NB4 (cell line): ENCODE measurements around the gene FOXP1.

Experiments
- DNase-seq: peaks from one replicate; pipeline ENCODE4 v3.0.0; 2010; ENCODE audit warnings: low read depth
- H3K4me3 ChIP-seq: one replicate; pipeline ENCODE4 v1.5.1; 2011; ENCODE audit warnings: mild to moderate bottlenecking, low read depth, low read length, moderate library complexity
- MAX ChIP-seq: IDR thresholded peaks from 2 replicates; pipeline ENCODE4 v1.6.1; 2011; ENCODE audit warnings: low read depth, low read length
- MYC ChIP-seq: IDR thresholded peaks from 2 replicates; pipeline ENCODE4 v1.6.1; 2011; ENCODE audit warnings: low read depth, low read length
- POLR2A ChIP-seq: IDR thresholded peaks from 2 replicates; pipeline ENCODE4 v1.6.1; 2011; ENCODE audit warnings: mild to moderate bottlenecking; ENCODE audit not compliant: insufficient read length; ENCODE audit errors: extremely low read depth
- TF ChIP-seq, protein P1 (sequence below): IDR thresholded peaks from one replicate; pipeline ENCODE4 v1.5.1; 2012; ENCODE audit warnings: low read depth, low read length

The FOXP1 gene

DNA sequence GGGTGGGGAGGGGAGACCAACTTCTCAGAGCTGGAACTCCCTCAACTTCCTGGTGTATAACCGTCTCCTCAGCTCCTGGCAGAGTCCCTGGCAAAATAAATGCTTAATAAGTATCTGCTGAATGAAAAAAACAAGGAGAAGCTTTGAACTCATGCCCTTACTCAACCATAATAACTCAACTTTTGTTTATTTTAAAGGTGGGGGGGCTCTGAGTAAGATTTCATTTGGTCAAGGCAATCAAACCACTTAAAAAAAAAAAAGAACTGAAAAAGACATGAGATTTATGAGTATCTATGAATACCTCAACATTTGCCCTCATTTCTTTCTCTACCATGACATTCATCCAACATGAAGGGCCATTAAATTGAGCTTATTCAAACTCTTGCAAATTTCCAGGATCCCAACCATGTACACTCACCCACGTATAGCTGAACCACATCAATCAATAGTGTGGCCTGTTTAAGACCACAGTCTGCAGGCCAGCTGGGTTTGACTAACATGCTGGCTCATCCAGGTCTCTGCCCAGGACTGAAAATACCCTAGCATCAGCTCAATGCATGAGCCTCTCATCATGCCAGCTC is 157.9 kb downstream of the FOXP1 start:
- no peak overlapping the region for H3K4me3 ChIP-seq
- TF ChIP-seq POLR2A (no peak), MAX (no peak), MYC (no peak)
- TF ChIP-seq, protein P1, sequence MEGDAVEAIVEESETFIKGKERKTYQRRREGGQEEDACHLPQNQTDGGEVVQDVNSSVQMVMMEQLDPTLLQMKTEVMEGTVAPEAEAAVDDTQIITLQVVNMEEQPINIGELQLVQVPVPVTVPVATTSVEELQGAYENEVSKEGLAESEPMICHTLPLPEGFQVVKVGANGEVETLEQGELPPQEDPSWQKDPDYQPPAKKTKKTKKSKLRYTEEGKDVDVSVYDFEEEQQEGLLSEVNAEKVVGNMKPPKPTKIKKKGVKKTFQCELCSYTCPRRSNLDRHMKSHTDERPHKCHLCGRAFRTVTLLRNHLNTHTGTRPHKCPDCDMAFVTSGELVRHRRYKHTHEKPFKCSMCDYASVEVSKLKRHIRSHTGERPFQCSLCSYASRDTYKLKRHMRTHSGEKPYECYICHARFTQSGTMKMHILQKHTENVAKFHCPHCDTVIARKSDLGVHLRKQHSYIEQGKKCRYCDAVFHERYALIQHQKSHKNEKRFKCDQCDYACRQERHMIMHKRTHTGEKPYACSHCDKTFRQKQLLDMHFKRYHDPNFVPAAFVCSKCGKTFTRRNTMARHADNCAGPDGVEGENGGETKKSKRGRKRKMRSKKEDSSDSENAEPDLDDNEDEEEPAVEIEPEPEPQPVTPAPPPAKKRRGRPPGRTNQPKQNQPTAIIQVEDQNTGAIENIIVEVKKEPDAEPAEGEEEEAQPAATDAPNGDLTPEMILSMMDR, result no peak

DNA sequence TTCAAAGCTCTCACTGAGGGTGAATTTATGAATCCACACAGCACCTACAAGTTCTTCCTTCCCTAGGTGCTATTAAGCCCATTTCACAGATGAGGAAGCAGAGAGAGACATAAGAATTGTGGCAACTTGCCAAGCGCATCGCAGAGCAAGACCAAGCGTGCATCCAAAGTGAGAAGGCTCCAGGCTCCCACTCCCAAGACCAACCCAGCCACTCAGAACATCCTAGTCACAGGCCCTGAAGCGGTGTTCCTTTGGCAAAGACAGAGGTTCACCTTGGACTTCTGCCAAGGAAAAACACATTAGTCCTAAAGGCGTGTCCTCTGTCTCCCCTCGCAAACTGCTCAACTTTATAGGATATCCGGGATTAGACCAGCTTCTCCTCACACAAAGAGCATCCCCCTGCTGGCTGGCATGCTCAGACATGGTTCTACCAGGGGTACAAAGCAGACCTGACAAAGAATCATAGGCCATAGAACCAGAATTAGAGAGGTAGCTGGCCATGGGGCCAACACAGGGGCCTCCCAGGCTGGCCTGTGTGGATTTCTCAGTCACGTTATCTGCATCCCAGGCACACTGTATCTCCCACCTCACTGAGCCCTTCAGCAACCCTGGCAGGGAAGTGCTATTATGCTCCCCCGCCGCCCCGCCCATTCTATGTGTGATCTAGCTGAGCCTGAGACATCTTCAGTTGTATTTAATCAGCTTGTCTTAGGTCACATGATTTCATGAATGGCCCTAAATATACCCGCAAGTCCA is 160.2 kb downstream of the FOXP1 start:
- no peak for DNase-seq
- TF ChIP-seq, protein P1, result no peak
- H3K4me3 ChIP-seq, result no peak overlapping the region

More for the DNA sequence above, 157.9 kb downstream of the FOXP1 start:
- DNase-seq, result no peak

DNA sequence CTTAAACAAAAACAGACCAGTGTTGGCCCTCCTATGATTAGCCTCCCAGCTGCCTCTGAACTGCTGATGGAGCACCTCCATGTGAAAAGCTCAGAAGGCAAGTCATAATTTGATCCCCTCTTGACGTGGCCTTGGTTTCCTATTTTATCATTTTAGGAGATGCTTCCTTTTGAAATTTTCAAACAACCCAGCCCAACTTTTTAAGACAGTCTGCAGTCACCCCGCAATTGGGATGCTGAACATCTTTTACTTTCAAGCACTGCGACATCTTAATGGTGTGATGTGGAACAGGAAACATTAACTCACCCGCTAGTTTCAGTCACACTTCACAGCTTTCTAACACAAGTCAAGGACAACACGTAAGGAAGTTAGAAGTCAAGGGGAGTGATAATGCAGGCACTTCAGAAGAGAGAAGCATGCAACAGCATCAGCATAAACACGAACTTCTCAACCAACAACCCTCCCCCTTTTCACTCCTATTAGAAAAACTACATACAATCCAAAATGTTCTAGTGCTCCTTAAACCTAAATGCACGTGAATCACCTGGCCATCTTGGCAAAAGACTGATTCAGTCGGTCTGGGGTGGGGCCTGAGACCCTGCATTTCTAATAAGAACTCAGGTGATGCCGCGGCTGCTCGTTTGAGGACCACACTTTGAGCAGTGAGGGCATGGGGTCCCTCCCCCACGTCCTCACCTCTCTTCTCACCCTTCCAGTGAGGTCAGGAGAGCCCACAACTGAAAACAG is 161.5 kb downstream of the FOXP1 start:
- DNase-seq, result no peak
- TF ChIP-seq MYC (no peak), MAX (no peak), POLR2A (no peak)
- TF ChIP-seq, protein P1, result no peak
- H3K4me3 ChIP-seq, result no peak overlapping the region

GRCh38 chr3:71421475-71421819 is 162.1 kb downstream of the FOXP1 start:
- DNase-seq, result no peak
- TF ChIP-seq MYC, result no peak
- no peak for TF ChIP-seq MAX
- no peak for TF ChIP-seq POLR2A
- TF ChIP-seq, protein P1, result no peak
- no peak overlapping the region for H3K4me3 ChIP-seq

GRCh38 chr3:71419369-71419768 is 164.2 kb downstream of the FOXP1 start:
- DNase-seq, result no peak
- H3K4me3 ChIP-seq, result no peak overlapping the region
- TF ChIP-seq POLR2A, result no peak
- TF ChIP-seq, protein P1, result no peak
- TF ChIP-seq MAX, result no peak
- no peak for TF ChIP-seq MYC
